ENCODE results near the gene CTBP1. TPM values are rescaled to one million over a fixed set of nuclear protein-coding genes. Genes with fewer than 3 reads are reported as not detected.

The CTBP1 gene
- total and polyA plus RNA-seq, 2 experiments from 2014 or later: 74.0 to 192 TPM

DNA sequence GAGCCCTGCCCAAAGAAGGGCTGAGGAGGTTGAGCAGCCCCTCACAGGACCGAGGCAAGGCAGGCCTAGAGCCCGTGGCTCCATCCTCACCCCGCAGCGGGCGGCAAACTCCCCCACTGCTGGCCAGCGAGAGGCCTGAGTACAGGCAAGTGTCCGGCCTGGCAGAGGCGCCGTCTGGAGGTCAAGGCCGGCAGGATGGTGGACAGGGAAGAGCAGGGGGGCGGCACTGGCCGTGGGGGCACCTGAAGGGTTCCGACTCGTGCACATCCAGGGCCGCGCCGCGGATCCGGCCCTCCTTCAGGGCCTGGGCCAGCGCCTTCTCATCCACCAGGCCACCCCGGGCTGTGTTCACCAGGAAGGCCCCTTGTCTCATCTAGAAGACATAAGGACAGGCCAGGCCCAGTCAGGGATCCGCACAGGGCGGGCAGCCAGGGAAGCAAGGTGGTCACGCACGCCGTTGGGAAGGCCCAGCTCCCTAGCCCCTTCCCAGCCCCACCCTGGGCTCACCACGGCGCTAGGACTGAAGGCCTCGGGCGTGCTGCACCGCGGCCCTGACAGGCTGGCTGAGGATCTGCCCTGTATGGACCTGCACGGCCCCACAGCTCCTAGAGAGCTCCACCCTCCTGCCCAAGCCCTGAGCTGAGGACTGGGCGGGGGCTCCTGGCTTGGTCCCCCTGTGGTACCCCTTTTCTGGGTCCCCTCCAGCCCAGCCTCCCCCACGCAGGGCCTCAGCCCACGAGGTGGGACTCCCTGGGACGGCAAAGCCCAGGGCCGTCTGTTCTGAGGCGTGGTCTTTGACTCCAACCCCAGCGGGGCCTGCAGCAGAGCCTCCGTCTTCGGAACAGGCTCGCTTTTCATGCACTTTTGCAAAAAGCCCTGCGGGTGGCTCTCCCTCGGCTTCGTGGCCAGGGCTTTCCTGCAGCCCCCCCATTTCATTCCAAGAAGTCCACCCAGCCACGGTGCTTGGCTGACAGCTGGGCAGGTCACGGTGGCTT, 34.5 kb downstream of the CTBP1 start (continued):
- TF ChIP-seq, protein P1, sequence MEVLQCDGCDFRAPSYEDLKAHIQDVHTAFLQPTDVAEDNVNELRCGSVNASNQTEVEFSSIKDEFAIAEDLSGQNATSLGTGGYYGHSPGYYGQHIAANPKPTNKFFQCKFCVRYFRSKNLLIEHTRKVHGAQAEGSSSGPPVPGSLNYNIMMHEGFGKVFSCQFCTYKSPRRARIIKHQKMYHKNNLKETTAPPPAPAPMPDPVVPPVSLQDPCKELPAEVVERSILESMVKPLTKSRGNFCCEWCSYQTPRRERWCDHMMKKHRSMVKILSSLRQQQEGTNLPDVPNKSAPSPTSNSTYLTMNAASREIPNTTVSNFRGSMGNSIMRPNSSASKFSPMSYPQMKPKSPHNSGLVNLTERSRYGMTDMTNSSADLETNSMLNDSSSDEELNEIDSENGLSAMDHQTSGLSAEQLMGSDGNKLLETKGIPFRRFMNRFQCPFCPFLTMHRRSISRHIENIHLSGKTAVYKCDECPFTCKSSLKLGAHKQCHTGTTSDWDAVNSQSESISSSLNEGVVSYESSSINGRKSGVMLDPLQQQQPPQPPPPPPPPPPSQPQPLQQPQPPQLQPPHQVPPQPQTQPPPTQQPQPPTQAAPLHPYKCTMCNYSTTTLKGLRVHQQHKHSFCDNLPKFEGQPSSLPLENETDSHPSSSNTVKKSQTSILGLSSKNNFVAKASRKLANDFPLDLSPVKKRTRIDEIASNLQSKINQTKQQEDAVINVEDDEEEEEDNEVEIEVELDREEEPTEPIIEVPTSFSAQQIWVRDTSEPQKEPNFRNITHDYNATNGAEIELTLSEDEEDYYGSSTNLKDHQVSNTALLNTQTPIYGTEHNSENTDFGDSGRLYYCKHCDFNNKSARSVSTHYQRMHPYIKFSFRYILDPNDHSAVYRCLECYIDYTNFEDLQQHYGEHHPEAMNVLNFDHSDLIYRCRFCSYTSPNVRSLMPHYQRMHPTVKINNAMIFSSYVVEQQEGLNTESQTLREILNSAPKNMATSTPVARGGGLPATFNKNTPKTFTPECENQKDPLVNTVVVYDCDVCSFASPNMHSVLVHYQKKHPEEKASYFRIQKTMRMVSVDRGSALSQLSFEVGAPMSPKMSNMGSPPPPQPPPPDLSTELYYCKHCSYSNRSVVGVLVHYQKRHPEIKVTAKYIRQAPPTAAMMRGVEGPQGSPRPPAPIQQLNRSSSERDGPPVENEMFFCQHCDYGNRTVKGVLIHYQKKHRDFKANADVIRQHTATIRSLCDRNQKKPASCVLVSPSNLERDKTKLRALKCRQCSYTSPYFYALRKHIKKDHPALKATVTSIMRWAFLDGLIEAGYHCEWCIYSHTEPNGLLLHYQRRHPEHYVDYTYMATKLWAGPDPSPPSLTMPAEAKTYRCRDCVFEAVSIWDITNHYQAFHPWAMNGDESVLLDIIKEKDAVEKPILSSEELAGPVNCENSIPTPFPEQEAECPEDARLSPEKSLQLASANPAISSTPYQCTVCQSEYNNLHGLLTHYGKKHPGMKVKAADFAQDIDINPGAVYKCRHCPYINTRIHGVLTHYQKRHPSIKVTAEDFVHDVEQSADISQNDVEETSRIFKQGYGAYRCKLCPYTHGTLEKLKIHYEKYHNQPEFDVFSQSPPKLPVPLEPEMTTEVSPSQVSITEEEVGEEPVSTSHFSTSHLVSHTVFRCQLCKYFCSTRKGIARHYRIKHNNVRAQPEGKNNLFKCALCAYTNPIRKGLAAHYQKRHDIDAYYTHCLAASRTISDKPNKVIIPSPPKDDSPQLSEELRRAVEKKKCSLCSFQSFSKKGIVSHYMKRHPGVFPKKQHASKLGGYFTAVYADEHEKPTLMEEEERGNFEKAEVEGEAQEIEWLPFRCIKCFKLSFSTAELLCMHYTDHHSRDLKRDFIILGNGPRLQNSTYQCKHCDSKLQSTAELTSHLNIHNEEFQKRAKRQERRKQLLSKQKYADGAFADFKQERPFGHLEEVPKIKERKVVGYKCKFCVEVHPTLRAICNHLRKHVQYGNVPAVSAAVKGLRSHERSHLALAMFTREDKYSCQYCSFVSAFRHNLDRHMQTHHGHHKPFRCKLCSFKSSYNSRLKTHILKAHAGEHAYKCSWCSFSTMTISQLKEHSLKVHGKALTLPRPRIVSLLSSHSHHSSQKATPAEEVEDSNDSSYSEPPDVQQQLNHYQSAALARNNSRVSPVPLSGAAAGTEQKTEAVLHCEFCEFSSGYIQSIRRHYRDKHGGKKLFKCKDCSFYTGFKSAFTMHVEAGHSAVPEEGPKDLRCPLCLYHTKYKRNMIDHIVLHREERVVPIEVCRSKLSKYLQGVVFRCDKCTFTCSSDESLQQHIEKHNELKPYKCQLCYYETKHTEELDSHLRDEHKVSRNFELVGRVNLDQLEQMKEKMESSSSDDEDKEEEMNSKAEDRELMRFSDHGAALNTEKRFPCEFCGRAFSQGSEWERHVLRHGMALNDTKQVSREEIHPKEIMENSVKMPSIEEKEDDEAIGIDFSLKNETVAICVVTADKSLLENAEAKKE (CRISPR knock-in tag; IDR thresholded peaks at IDR 0.05): no peak
- TF ChIP-seq STAT1 (IDR thresholded peaks at IDR 0.05; ENCODE audit: unreplicated experiment) (no peak), POLR2AphosphoS5 (IDR thresholded peaks at IDR 0.05; ENCODE audit: low read depth) (no peak), JUNB (IDR thresholded peaks at IDR 0.05; ENCODE audit: unreplicated experiment) (no peak)
- TF ChIP-seq, protein P2, sequence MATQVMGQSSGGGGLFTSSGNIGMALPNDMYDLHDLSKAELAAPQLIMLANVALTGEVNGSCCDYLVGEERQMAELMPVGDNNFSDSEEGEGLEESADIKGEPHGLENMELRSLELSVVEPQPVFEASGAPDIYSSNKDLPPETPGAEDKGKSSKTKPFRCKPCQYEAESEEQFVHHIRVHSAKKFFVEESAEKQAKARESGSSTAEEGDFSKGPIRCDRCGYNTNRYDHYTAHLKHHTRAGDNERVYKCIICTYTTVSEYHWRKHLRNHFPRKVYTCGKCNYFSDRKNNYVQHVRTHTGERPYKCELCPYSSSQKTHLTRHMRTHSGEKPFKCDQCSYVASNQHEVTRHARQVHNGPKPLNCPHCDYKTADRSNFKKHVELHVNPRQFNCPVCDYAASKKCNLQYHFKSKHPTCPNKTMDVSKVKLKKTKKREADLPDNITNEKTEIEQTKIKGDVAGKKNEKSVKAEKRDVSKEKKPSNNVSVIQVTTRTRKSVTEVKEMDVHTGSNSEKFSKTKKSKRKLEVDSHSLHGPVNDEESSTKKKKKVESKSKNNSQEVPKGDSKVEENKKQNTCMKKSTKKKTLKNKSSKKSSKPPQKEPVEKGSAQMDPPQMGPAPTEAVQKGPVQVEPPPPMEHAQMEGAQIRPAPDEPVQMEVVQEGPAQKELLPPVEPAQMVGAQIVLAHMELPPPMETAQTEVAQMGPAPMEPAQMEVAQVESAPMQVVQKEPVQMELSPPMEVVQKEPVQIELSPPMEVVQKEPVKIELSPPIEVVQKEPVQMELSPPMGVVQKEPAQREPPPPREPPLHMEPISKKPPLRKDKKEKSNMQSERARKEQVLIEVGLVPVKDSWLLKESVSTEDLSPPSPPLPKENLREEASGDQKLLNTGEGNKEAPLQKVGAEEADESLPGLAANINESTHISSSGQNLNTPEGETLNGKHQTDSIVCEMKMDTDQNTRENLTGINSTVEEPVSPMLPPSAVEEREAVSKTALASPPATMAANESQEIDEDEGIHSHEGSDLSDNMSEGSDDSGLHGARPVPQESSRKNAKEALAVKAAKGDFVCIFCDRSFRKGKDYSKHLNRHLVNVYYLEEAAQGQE (IDR thresholded peaks at IDR 0.05; ENCODE audit: unreplicated experiment): no peak

All from GM23338 (cell line).